ENCODE measurements around the gene PCDHGA12. TPM values are rescaled to one million over a fixed set of nuclear protein-coding genes. Genes with fewer than 3 reads are reported as not detected.

The PCDHGA12 gene
- total RNA-seq = 4.8 TPM
- long read RNA-seq, full-length matches to known transcripts = 2 of 2 reads
- long read RNA-seq, partial matches to known transcripts = 0 of 2 reads
- long read RNA-seq, other reads (novel, unspliced or antisense) = 0 of 2 reads

DNA sequence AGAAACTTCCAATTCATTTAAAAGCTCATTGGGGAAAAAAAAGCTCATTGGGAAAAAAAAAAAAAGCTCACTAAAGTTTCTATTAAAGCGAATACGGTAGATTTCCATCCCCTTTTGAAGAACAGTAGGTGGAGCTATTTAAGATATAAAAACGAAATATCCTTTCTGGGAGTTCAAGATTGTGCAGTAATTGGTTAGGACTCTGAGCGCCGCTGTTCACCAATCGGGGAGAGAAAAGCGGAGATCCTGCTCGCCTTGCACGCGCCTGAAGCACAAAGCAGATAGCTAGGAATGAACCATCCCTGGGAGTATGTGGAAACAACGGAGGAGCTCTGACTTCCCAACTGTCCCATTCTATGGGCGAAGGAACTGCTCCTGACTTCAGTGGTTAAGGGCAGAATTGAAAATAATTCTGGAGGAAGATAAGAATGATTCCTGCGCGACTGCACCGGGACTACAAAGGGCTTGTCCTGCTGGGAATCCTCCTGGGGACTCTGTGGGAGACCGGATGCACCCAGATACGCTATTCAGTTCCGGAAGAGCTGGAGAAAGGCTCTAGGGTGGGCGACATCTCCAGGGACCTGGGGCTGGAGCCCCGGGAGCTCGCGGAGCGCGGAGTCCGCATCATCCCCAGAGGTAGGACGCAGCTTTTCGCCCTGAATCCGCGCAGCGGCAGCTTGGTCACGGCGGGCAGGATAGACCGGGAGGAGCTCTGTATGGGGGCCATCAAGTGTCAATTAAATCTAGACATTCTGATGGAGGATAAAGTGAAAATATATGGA lies at the start of gene PCDHGA12:
TSS of gene PCDHGA12 (plus strand) at position 176 of the 782 bp plus-strand sequence. CDS start at position 429, 253 bp downstream.
- peaks cover 55% of the 10 kb centered on the region for H3K36me3 ChIP-seq
- peak; percentile 50 for DNase-seq
- peak within 1 kb of the TSS; percentile 65 for H3K27ac ChIP-seq (replicated peaks)
- H3K27me3 ChIP-seq (ENCODE audit: low read depth) = no peaks in the 10 kb centered on the region
- peaks cover 100% of the 10 kb centered on the region for H3K9me3 ChIP-seq (replicated peaks)
- TF ChIP-seq, protein P1, sequence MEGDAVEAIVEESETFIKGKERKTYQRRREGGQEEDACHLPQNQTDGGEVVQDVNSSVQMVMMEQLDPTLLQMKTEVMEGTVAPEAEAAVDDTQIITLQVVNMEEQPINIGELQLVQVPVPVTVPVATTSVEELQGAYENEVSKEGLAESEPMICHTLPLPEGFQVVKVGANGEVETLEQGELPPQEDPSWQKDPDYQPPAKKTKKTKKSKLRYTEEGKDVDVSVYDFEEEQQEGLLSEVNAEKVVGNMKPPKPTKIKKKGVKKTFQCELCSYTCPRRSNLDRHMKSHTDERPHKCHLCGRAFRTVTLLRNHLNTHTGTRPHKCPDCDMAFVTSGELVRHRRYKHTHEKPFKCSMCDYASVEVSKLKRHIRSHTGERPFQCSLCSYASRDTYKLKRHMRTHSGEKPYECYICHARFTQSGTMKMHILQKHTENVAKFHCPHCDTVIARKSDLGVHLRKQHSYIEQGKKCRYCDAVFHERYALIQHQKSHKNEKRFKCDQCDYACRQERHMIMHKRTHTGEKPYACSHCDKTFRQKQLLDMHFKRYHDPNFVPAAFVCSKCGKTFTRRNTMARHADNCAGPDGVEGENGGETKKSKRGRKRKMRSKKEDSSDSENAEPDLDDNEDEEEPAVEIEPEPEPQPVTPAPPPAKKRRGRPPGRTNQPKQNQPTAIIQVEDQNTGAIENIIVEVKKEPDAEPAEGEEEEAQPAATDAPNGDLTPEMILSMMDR (IDR thresholded peaks at IDR 0.05; ENCODE audit: borderline replicate concordance) = peak; percentile 70
- peak within 1 kb of the TSS; percentile 58 for H3K4me3 ChIP-seq
- peaks cover 24% of the 10 kb centered on the region for H3K4me1 ChIP-seq
- intact Hi-C loops (cut with micrococcal nuclease) = loop anchor here (10.0 kb wide), 1 partner anchor 94 kb away; no protein-coding TSS in a partner anchor

DNA sequence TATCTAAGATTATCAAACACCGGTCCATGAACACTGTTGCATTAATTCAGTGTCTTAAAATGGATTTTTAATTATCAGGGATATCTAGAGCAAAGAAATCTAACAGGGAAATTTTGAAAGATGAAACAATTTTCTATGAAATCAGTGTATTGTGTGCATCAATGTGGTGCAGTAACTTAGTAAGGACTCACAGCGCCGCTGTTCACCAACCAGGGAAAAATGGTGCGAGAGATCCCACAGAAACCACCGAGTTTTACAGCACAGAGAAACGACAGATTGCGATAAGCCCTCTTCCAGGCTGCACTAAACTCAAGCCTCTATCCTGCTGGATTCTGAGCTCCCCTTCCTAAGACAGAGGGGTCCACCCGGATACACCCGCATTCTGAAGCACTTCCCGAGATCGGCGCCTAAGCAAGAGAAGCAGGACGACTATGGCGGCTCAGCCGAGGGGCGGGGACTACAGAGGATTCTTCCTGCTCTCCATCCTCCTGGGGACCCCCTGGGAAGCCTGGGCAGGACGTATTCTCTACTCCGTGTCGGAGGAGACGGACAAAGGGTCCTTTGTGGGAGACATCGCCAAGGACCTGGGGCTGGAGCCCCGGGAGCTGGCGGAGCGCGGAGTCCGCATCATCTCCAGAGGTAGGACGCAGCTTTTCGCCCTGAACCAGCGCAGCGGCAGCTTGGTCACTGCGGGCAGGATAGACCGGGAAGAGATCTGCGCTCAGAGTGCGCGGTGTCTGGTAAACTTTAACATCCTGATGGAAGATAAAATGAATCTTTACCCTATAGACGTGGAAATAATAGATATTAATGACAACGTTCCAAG lies 47.6 kb upstream of the PCDHGA12 start, which contains the start of gene PCDHGA7:
TSS of gene PCDHGA7 (plus strand) at position 274 of the 826 bp plus-strand sequence. CDS start at position 432, 158 bp downstream.
- Histone ChIP-seq H3K27me3 (ENCODE audit: low read depth) (no peaks in the 10 kb centered on the region), H3K4me3 (peak within 1 kb of the TSS; percentile 51), H3K36me3 (peaks cover 38% of the 10 kb centered on the region), H3K9me3 (replicated peaks) (peaks cover 100% of the 10 kb centered on the region), H3K27ac (replicated peaks) (peak within 1 kb of the TSS; percentile 13), H3K4me1 (peaks cover 4% of the 10 kb centered on the region)
- DNase-seq = no peak
- intact Hi-C loops (cut with micrococcal nuclease) = no loop called here
- TF ChIP-seq, protein P1 (IDR thresholded peaks at IDR 0.05; ENCODE audit: borderline replicate concordance) = peak; percentile 47

DNA sequence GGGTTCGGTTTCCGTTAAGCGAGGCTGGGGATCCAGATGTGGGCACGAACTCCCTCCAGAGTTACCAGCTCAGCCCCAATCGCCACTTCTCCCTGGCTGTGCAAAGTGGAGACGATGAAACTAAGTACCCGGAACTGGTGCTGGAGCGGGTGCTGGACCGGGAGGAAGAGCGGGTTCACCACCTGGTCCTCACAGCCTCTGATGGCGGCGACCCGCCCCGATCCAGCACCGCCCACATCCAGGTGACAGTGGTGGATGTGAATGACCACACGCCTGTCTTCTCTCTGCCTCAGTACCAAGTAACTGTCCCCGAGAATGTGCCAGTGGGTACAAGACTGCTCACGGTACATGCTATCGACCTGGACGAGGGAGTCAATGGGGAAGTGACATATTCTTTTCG lies 47.0 kb upstream of the PCDHGA12 start:
- Histone ChIP-seq H3K4me1 (peaks cover 7% of the 10 kb centered on the region), H3K27ac (replicated peaks) (no peak overlapping the region), H3K4me3 (peak overlapping the region; percentile 51), H3K9me3 (replicated peaks) (peaks cover 96% of the 10 kb centered on the region), H3K36me3 (peaks cover 33% of the 10 kb centered on the region), H3K27me3 (ENCODE audit: low read depth) (no peaks in the 10 kb centered on the region)
- TF ChIP-seq, protein P1 (IDR thresholded peaks at IDR 0.05; ENCODE audit: borderline replicate concordance) = no peak
- intact Hi-C loops (cut with micrococcal nuclease) = no loop called here
- DNase-seq = no peak

DNA sequence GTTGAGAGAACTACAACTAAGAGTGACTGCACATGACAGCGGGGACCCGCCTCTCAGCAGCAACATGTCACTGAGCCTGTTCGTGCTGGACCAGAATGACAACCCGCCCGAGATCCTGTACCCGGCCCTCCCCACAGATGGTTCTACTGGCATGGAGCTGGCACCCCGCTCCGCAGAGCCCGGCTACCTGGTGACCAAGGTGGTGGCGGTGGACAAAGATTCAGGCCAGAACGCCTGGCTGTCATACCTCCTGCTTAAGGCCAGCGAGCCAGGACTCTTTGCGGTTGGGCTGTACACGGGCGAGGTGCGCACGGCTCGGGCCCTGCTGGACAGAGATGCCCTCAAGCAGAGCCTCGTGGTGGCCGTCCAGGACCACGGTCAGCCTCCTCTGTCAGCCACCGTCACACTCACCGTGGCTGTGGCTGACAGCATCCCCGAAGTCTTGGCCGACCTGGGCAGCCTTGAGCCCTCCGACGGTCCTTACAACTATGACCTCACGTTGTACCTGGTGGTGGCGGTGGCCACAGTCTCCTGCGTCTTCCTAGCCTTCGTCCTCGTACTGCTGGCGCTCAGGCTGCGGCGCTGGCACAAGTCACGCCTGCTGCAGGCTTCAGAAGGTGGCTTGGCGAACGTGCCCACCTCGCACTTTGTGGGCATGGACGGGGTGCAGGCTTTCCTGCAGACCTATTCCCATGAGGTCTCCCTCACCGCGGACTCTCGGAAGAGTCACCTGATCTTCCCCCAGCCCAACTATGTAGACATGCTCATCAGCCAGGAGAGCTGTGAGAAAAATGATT lies 45.6 kb upstream of the PCDHGA12 start:
- TF ChIP-seq, protein P1 (IDR thresholded peaks at IDR 0.05; ENCODE audit: borderline replicate concordance) = no peak
- no peak overlapping the region for H3K4me3 ChIP-seq
- no peaks in the 10 kb centered on the region for H3K27me3 ChIP-seq (ENCODE audit: low read depth)
- peaks cover 11% of the 10 kb centered on the region for H3K4me1 ChIP-seq
- H3K36me3 ChIP-seq = peaks cover 38% of the 10 kb centered on the region
- DNase-seq = no peak
- peaks cover 96% of the 10 kb centered on the region for H3K9me3 ChIP-seq (replicated peaks)
- H3K27ac ChIP-seq (replicated peaks) = no peak overlapping the region
- intact Hi-C loops (cut with micrococcal nuclease) = no loop called here
